Left kidney (tissue), 2 donors: ENCODE results near the gene RARRES1. TPM values are rescaled to one million over a fixed set of nuclear protein-coding genes. Genes with fewer than 3 reads are reported as not detected.

Source experiments
- DNase-seq: peaks from one replicate; pipeline ENCODE4 v3.0.0-alpha.2; 2013
- polyA plus RNA-seq: library from polyadenylated mRNA; unstranded; fragments of 120-200 nt; gene quantifications from one replicate; pipeline ENCODE4 v1.2.1, GENCODE V29; 2013; ENCODE audit not compliant: insufficient read length

RARRES1 gene
- polyA plus RNA-seq, 1 donor: 12.6 TPM

- DNase-seq: no peak
These were observed 34.1 kb upstream of the RARRES1 start for GRCh38 chr3:158766364-158766763.

- no peak for DNase-seq
These were observed 33.4 kb upstream of the RARRES1 start for GRCh38 chr3:158765518-158766205.

DNA sequence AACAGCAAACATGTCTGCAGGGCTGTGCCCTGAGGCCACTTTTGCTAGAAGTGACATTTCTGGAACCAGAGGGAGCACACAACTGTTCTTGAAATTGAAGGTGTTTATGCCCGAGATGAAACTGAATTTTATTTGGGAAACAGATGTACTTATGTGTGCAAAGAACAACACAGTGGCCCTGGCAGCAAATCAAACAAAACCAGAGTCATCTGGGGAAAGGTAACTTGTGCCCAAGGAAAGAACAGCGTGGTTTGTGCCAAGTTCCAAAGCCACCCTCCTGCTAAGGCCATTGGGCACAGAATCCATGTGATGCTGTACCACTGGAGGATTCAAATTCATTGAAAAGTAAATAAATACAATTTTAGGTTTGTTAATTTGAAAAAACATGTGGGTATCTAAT is 31.2 kb upstream of the RARRES1 start:
- no peak for DNase-seq

DNA sequence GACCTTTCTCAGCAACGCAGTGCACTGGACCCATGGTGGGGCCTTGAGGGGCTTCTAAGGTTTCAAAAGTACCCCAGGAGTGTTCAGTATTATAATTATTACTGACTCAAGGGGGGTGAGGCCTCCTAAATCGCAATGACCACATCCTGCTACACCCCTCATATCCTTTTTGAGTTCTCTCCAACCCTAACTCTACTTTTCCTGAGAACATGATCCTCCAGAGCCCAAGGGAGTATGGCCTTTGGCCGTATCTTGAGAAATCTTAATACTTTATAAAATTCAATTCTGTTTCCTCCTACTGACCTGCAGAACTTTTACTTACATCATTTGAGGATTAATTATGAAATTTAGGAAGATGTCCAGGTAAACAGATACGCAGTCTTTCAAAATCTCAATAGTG is 30.4 kb upstream of the RARRES1 start:
- DNase-seq: no peak

DNA sequence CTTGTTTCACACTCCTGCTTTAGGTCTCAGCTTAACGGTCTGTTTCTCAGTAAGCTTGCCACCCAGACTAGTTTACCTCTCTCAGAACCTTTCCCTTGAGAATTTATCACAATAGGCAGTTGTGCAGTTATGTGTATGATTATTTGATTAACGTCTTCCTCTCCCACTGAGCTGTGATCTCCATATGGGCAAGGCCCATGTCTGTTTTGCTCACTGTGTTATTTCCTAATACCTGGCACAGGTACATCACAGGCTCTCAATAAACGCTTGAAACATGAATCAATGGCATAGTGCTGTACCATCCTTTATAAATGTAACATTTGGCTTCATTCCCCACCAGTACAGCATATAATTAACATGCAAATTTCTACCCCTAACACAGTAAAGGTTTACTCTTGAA is 29.1 kb upstream of the RARRES1 start:
- no peak for DNase-seq

DNA sequence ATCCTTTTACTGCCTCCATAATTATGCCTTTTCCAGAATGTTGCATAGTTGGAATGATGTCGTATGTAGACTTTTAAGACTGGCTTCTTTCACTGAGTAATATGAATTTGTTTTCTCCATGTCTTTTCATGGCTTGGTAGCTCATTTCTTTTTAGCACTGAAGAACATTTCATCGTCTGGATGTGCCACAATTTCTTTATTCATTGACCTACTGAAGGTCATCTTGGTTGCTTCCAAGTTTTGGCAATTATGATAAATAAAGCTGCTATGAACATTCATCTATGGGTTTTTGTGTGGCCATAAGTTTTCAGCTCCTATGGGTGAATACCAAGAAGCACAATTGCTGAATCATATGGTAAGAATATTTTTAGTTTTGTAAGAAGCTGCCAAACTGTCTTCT is 23.2 kb upstream of the RARRES1 start:
- DNase-seq: no peak

- DNase-seq: no peak
These were observed 21.6 kb upstream of the RARRES1 start for GRCh38 chr3:158753854-158754253.

DNA sequence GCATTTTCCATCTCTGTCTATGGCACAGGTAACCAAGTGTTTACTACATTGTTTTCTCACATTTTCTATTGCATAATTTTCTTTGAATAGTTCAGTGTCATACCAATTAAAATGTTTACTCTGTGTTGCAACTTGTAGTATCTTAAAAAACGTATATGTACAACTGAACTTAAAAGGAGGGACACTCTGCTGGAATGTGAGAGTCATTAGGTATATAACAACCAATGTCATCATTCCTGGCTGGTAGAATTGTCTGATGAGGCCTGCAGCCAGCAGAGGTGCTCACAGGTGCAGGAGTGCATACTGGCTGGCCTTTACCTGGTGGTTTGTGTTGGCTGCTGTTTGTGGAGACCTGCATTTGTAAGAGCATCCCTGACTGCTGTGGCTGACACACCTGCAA is 19.1 kb upstream of the RARRES1 start:
- DNase-seq: no peak

DNA sequence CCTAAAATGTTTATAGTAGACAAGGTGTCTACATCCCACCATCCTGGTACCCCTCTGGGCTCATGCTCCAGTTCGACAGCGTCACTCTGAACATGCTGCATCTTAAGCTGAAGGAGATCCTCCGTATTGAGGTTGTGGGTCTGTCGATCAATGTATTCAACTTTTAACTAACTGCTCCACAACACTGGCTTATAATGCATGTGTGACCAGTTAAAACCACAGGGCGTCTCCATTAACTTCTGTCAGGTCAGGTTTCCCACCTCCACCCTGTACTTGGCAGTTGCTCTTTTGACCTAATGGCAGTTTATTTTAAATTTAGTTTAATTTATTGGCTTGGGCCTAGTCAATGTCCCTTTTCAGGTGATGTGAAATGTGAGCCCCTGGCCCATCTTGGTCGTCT is 17.8 kb upstream of the RARRES1 start:
- no peak for DNase-seq

- no peak for DNase-seq
These were observed 17.3 kb upstream of the RARRES1 start for GRCh38 chr3:158749526-158749925.

DNA sequence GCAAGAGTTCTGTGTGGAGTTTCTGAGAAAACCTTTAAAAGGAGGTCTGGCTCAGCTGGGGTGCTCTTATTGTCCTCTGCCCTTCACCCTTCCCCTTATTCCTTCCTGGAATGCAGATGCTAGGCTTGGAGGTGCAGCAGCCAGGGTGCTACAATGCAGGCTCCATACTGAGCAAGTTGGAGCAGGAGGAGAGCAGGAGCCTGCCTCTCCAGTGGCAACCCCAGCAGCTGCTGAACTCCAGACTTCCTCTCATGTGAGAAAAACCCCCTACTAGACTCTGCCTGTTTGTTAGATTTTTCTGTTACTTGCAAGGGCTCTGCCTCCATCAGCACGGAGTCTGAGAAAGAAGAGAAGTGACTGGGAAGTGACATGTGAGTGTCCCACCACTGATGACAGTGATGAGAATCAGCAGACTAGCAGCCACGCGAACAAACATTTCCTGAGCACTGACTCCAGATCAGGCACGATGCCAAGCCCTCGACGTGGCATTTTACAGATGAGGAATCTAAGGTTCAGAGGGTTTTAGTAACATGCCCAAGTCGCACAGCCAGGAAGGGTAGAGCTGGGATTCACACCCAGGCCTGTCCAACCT is 16.1 kb upstream of the RARRES1 start:
- no peak for DNase-seq

DNA sequence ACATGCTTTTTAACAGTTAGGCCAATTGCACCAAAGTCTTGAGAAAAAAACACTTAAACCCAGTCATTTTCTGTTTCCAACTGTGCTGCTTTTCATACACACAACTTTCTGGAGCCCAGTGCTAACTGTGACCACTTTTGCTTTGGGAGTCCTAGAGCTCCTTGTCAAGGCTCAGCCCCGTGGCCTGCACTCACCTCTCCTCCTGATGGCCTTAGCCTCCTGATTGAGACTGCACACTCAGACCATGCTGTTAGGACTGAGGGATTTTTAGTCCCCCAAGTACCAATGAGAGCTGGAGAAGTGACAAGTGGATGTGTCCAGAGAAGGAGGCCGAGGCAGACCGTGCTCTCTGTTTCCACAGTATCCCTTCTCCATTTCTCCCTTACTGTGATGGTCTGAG is 15.2 kb upstream of the RARRES1 start:
- DNase-seq: no peak

DNA sequence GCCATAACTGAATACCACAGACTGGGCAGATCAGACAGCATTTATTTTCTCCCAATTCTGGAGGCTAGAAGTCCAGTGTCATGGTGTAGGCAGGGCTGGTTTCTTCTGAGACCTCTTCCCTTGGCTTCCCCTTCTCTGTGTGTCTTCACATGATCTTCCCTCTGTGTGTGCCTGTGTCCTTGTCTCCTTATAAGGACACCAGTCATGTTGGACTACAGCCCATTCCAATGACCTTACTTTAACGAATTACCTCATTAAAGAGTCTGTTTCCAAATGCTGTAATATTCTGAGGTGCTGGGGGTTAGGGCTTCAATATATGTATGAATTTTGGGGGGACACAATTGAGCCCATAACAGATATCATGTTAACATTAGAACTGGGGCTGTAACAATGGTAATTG is 13.3 kb upstream of the RARRES1 start:
- DNase-seq: no peak

DNA sequence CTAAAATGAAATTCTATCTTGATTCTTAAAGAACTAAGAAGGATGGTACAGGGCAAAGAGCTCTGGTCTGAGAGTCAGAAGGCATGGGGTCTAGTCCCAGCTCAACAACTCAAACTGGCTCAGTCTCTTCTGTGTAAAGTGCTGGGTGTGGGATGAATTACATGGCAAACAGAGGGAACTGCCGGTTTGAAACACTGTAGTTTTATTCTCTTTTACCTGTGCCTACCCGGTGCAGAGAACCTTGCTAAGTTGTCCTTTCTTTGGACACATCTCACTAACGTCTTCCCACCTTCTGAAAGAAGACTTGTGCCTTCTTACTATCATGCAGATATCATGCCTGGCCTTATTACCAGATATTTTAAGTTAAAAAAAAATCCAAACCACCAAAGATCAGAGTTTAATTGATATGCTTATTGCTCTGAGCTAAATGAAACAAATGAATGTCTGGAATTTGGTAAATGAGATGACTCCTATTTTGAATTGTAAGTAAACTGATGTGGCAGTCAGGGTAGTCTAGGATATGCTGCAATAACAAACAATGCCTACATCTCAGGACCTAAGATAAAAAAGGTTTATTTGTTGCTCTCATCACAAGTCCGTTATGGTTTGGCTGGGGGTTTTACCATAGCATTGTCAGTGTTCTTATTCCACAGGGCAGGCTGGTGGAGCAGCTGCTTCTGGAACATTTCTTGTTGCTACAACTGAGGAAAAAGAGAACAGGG is 12.5 kb upstream of the RARRES1 start:
- no peak for DNase-seq

- DNase-seq: no peak
These were observed 11.7 kb upstream of the RARRES1 start for GRCh38 chr3:158743664-158744566.

GRCh38 chr3:158742871-158743663 is 10.8 kb upstream of the RARRES1 start:
- no peak for DNase-seq

GRCh38 chr3:158739661-158740060 is 7.4 kb upstream of the RARRES1 start:
- DNase-seq: no peak

- no peak for DNase-seq
These were observed 6.8 kb upstream of the RARRES1 start for GRCh38 chr3:158739078-158739477.

DNA sequence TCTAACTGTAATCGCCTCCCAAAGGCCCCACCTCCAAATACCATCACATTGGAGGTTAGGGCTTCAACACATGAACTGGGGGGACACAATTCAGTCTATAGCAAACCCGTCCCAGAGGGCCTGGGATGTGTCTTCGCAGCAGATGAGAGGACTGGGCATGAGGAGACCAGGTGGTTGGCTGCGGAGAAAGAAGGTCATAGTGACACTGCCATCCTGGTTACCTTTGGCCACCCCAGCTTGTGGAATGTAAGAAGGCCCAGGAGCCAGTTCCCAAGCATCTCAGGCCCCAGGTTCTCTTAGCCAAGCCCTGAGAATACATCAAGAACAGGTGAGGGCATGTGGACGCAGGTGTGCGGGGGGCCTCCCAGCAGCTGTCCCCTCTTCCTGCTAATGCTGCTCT is 6.4 kb upstream of the RARRES1 start:
- no peak for DNase-seq

DNA sequence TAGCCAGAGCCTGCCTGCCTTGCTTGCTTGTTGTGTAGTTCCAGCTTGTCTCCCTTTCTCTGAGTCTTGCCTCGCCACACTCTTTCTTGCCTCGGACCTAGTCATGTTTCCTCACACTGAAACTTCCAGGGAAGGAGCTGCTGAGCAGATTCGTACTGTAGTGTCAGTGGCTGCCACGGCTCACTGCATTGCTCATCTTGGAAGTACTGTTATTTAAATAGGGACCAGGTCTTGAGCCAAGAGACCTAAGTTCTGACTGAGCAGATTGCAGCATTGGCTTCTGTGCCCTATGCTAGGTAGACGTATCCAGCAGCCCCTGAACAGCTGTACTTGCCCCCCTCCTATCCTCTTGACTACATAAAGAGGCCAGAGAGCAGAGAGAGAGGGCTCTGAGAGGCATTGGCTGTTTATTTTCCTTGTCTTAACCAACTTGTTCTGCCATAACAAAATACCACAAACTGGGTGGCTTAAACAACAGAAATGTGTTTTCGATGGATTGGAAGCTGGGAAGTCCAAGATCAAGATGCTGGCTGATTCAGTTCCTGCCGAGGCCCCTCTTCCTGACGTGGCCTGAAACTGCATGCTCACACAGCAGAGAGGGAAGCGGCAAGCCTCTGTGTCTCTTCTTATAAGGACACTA is 5.8 kb upstream of the RARRES1 start:
- DNase-seq: no peak

- no peak for DNase-seq
These were observed 5.2 kb upstream of the RARRES1 start for GRCh38 chr3:158737410-158737809.
